VCaP (cell line): ENCODE results near the gene PPFIA3.
A peak's percentile ranks its signal among the peaks of the same experiment; 100 is the strongest.

Source experiments
- H3K27ac ChIP-seq: fragments of 450-650 bp; 2 replicates; pipeline ENCODE4 v1.5.1; 2017
- TF ChIP-seq, protein P1 (sequence below): fragments of 450-650 bp; conservative IDR thresholded peaks from 2 replicates; pipeline ENCODE4 v1.5.1; 2017; ENCODE audit warnings: mild to moderate bottlenecking, moderate library complexity

The PPFIA3 gene

DNA sequence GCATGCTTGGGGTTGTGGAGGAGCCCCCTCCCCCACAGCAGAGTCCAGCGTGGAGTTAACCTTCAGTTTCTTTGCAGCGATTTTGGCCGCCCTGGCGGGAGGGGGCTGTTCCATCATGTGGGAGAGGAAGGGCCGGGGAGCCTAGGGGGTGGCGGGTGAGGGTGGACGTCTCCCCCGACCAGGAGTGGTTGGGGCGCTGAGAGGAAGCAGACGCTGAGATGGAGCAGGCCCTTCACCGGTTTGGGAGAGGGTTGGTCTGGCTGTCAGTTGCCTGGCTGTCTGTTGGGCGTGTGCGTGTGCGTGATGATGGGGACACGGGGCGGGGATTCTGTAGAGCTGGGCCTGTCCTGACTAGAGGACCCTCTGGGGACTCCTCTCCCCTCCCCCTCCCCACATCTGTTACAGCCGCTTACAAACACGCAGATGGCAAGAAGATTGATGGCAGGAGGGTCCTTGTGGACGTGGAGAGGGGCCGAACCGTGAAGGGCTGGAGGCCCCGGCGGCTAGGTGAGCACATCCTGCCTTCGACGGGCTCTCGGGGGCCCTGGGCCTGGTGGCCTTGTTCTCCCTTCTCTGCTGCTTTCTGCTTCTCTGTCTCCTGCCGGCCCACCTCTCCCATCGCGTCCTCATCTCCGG is 15.0 kb upstream of the PPFIA3 start:
- TF ChIP-seq, protein P1, sequence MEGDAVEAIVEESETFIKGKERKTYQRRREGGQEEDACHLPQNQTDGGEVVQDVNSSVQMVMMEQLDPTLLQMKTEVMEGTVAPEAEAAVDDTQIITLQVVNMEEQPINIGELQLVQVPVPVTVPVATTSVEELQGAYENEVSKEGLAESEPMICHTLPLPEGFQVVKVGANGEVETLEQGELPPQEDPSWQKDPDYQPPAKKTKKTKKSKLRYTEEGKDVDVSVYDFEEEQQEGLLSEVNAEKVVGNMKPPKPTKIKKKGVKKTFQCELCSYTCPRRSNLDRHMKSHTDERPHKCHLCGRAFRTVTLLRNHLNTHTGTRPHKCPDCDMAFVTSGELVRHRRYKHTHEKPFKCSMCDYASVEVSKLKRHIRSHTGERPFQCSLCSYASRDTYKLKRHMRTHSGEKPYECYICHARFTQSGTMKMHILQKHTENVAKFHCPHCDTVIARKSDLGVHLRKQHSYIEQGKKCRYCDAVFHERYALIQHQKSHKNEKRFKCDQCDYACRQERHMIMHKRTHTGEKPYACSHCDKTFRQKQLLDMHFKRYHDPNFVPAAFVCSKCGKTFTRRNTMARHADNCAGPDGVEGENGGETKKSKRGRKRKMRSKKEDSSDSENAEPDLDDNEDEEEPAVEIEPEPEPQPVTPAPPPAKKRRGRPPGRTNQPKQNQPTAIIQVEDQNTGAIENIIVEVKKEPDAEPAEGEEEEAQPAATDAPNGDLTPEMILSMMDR: no peak
- H3K27ac ChIP-seq: no peak overlapping the region

DNA sequence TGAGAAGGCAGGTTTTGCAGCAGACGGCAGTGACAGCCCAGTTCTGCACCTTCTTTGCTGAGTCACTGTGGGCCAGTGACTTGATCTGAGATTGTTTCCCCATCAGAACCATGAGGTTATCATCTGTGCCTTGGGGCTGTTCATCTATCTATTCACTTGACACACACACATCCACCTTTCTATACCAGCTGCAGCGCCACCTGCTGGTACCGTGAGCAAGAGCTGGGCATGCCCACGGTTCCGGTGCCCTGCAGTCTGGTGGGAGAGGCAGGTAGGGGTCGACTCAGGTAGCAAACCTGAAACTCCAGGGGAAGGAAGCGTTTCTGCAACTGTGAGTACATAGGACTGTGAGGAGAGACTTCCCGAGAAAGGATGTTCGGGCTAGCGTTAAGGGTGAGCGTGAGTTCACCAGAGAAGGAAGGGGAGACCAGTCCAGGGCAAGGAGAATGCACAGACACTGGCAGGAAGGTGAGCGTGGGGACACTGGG is 12.7 kb upstream of the PPFIA3 start:
- no peak overlapping the region for H3K27ac ChIP-seq

DNA sequence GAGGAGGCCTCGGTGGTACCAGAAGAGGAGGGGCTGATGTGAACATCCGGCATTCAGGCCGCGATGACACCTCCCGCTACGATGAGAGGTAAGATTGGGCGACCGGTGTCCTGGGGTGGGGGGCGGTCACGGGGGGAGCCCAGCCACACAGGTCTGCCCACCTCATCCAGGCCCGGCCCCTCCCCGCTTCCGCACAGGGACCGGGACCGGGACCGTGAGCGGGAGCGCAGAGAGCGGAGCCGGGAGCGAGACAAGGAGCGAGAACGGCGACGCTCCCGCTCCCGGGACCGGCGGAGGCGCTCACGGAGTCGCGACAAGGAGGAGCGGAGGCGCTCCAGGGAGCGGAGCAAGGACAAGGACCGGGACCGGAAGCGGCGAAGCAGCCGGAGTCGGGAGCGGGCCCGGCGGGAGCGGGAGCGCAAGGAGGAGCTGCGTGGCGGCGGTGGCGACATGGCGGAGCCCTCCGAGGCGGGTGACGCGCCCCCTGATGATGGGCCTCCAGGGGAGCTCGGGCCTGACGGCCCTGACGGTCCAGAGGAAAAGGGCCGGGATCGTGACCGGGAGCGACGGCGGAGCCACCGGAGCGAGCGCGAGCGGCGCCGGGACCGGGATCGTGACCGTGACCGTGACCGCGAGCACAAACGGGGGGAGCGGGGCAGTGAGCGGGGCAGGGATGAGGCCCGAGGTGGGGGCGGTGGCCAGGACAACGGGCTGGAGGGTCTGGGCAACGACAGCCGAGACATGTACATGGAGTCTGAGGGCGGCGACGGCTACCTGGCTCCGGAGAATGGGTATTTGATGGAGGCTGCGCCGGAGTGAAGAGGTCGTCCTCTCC is 11.5 kb upstream of the PPFIA3 start:
- no peak overlapping the region for H3K27ac ChIP-seq
- TF ChIP-seq, protein P1: no peak

More for the DNA sequence above, 12.7 kb upstream of the PPFIA3 start:
- TF ChIP-seq, protein P1: peak; percentile 95

DNA sequence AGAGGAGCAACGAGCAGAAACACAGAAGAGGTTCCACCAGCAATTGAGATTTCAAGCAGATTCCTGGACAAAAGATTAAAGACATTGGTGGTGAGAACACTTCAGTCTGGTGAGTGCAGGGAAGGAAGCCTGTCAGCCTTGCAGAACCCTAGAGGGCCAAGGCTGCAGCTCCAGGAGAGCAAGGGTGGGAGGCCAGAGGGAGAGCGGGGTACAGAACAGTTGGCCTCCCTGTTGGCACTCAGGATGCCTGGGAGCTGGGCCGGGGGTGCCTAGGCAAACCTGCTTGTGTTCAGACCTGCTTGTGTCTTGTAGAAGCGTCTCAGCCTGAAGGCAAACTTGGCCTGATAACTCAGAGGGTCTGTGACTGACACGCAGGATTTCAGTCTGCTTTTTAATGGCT is 10.3 kb upstream of the PPFIA3 start:
- TF ChIP-seq, protein P1: no peak
- H3K27ac ChIP-seq: no peak overlapping the region

DNA sequence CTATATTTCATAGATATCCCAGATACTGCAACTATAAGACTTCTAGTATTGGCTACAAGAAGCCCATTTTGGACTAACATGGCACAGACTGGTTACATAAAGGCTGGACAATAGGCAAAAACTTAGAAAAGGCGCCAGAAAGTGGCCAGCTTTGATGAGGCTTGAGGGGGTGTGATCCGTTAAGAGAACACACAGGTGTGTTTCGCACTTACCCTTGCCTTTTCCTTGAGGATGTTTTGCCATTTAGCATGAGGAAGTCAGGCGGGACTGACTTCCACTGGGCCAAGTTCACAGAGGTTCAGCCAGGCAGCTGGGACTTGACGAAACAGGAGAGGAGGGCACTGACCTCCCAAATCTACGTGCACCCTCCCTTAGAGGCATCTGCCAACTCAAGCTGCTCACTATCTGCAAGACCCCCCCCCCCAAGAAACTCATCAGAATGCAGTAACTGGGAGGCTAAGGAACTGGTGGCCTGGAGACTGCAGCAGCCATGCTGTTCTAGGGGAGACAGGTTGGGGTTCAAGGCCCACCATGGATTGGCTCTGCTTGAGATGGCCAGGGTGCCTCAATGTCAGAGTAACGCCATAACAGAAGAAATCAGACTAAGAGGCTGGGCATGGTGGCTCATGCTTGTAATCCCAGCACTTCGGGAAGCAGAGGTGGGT is 9.6 kb upstream of the PPFIA3 start:
- H3K27ac ChIP-seq: no peak overlapping the region; the same call in 1 of the 2 replicates
- TF ChIP-seq, protein P1: no peak

DNA sequence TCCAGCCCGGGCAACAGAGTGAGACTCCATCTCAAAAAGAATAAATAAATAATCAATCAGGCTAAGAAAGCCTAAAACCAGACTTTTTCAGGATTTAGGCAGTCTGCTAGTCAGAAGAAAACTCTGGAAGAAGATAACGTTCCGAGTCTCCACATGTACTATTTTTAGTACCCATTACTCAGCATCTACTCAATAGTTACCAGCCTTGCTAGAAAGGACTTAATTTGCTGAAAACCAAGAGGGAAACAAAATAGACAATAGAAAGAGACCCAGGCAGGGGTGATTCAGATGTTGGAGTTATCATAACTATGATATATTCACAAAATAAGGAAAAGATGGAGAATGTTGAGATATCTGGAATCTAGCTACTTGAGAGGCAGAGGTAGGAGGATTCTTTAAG is 8.8 kb upstream of the PPFIA3 start:
- H3K27ac ChIP-seq: peak overlapping the region; percentile 20; the same call in 1 of the 2 replicates
- TF ChIP-seq, protein P1: no peak
